DOHH2 (cell line): ENCODE results near the gene EIF4E2.

Source experiments
- EZH2phosphoT487 ChIP-seq: fragments of 200-600 bp; sonication (generic); IDR thresholded peaks from 2 replicates; pipeline ENCODE4 v1.6.1; 2017; ENCODE audit warnings: borderline replicate concordance, mild to moderate bottlenecking, antibody characterized with exemption, low read length, moderate library complexity, mixed read lengths
- TF ChIP-seq, protein P1 (sequence below): fragments of 200-600 bp; sonication (generic); IDR thresholded peaks from one replicate; pipeline ENCODE4 v1.5.1; 2014; ENCODE audit warnings: antibody characterized with exemption, mild to moderate bottlenecking, low read depth, low read length; ENCODE audit not compliant: poor library complexity, severe bottlenecking

DNA sequence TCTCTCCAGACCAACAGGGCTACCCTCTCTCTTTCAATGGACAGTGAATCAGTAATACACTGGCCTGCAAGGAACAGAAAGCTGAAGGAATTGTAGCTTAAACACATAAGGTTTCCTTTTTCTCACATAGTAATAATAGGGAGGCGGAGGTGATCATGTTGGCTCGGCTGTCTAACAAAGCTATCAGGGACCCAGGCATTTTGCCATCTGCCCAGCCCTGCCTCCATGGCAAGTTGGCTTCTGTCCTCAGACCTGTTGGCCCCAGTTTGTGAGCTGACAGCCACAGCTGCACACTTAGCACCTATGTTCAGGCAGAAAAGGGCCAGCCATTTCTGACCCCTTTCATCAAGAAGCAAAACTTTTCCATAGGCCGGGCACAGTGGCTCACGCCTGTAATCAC is 13.0 kb upstream of the EIF4E2 start:
- TF ChIP-seq, protein P1, sequence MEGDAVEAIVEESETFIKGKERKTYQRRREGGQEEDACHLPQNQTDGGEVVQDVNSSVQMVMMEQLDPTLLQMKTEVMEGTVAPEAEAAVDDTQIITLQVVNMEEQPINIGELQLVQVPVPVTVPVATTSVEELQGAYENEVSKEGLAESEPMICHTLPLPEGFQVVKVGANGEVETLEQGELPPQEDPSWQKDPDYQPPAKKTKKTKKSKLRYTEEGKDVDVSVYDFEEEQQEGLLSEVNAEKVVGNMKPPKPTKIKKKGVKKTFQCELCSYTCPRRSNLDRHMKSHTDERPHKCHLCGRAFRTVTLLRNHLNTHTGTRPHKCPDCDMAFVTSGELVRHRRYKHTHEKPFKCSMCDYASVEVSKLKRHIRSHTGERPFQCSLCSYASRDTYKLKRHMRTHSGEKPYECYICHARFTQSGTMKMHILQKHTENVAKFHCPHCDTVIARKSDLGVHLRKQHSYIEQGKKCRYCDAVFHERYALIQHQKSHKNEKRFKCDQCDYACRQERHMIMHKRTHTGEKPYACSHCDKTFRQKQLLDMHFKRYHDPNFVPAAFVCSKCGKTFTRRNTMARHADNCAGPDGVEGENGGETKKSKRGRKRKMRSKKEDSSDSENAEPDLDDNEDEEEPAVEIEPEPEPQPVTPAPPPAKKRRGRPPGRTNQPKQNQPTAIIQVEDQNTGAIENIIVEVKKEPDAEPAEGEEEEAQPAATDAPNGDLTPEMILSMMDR = no peak
- TF ChIP-seq EZH2phosphoT487 = no peak
